ENCODE data around the gene CAMTA1.
"Not testable (repeated sequence)": the region's sequence is repeated elsewhere in the genome, so short reads cannot be mapped to it uniquely, and the experiment has no call there.

The CAMTA1 gene

GRCh38 chr1:7302873-7303272 is 517.6 kb downstream of the CAMTA1 start:
- no peak for ATAC-seq
- no peak overlapping the region for H3K4me3 Mint-ChIP-seq
- peaks cover 2% of the 10 kb centered on the region for H3K9me3 Mint-ChIP-seq
- peaks cover 10% of the 10 kb centered on the region for H3K27me3 Mint-ChIP-seq
- no peaks in the 10 kb centered on the region for H3K4me1 Mint-ChIP-seq
- H3K27ac Mint-ChIP-seq, result no peak overlapping the region
- H3K36me3 Mint-ChIP-seq, result no peaks in the 10 kb centered on the region

GRCh38 chr1:7303554-7304317 is 518.5 kb downstream of the CAMTA1 start:
- H3K4me1 Mint-ChIP-seq, result no peaks in the 10 kb centered on the region
- H3K27ac Mint-ChIP-seq, result no peak overlapping the region
- peaks cover 10% of the 10 kb centered on the region for H3K27me3 Mint-ChIP-seq
- no peaks in the 10 kb centered on the region for H3K36me3 Mint-ChIP-seq
- no peak overlapping the region for H3K4me3 Mint-ChIP-seq
- peaks cover 7% of the 10 kb centered on the region for H3K9me3 Mint-ChIP-seq
- no peak for ATAC-seq

GRCh38 chr1:7313081-7313546 is 527.9 kb downstream of the CAMTA1 start:
- H3K4me1 Mint-ChIP-seq, result no peaks in the 10 kb centered on the region
- ATAC-seq, result no peak
- no peak overlapping the region for H3K27ac Mint-ChIP-seq
- peaks cover 36% of the 10 kb centered on the region for H3K27me3 Mint-ChIP-seq
- no peaks in the 10 kb centered on the region for H3K36me3 Mint-ChIP-seq
- H3K4me3 Mint-ChIP-seq, result no peak overlapping the region
- peaks cover 4% of the 10 kb centered on the region for H3K9me3 Mint-ChIP-seq

- Mint-ChIP-seq H3K27me3 (peaks cover 36% of the 10 kb centered on the region), H3K36me3 (no peaks in the 10 kb centered on the region), H3K4me3 (no peak overlapping the region), H3K27ac (no peak overlapping the region), H3K4me1 (no peaks in the 10 kb centered on the region), H3K9me3 (peaks cover 2% of the 10 kb centered on the region)
- no peak for ATAC-seq
These were observed 528.6 kb downstream of the CAMTA1 start for GRCh38 chr1:7313826-7314225.

GRCh38 chr1:7315316-7315715 is 530.1 kb downstream of the CAMTA1 start:
- Mint-ChIP-seq H3K27ac (no peak overlapping the region), H3K36me3 (no peaks in the 10 kb centered on the region), H3K4me3 (no peak overlapping the region), H3K9me3 (peaks cover 2% of the 10 kb centered on the region), H3K4me1 (no peaks in the 10 kb centered on the region), H3K27me3 (peaks cover 36% of the 10 kb centered on the region)
- no peak for ATAC-seq

GRCh38 chr1:7315946-7316345 is 530.7 kb downstream of the CAMTA1 start:
- no peak for ATAC-seq
- H3K4me1 Mint-ChIP-seq, result no peaks in the 10 kb centered on the region
- H3K36me3 Mint-ChIP-seq, result no peaks in the 10 kb centered on the region
- no peak overlapping the region for H3K27ac Mint-ChIP-seq
- peaks cover 2% of the 10 kb centered on the region for H3K9me3 Mint-ChIP-seq
- H3K27me3 Mint-ChIP-seq, result peaks cover 36% of the 10 kb centered on the region
- H3K4me3 Mint-ChIP-seq, result no peak overlapping the region

GRCh38 chr1:7317888-7318287 is 532.6 kb downstream of the CAMTA1 start:
- H3K27me3 Mint-ChIP-seq, result peaks cover 30% of the 10 kb centered on the region
- no peak overlapping the region for H3K27ac Mint-ChIP-seq
- no peak overlapping the region for H3K4me3 Mint-ChIP-seq
- H3K36me3 Mint-ChIP-seq, result no peaks in the 10 kb centered on the region
- no peak for ATAC-seq
- H3K9me3 Mint-ChIP-seq, result no peaks in the 10 kb centered on the region
- no peaks in the 10 kb centered on the region for H3K4me1 Mint-ChIP-seq

- Mint-ChIP-seq H3K36me3 (no peaks in the 10 kb centered on the region), H3K4me3 (no peak overlapping the region), H3K27ac (no peak overlapping the region), H3K4me1 (no peaks in the 10 kb centered on the region), H3K9me3 (no peaks in the 10 kb centered on the region), H3K27me3 (peaks cover 21% of the 10 kb centered on the region)
- no peak for ATAC-seq
These were observed 533.9 kb downstream of the CAMTA1 start for GRCh38 chr1:7319196-7319595.

- H3K27ac Mint-ChIP-seq, result no peak overlapping the region
- peaks cover 26% of the 10 kb centered on the region for H3K27me3 Mint-ChIP-seq
- H3K4me3 Mint-ChIP-seq, result no peak overlapping the region
These were observed 535.4 kb downstream of the CAMTA1 start for GRCh38 chr1:7320661-7321060.

GRCh38 chr1:7322283-7322785 is 537.1 kb downstream of the CAMTA1 start:
- H3K36me3 Mint-ChIP-seq, result no peaks in the 10 kb centered on the region
- peaks cover 6% of the 10 kb centered on the region for H3K9me3 Mint-ChIP-seq
- H3K4me1 Mint-ChIP-seq, result no peaks in the 10 kb centered on the region
- no peak overlapping the region for H3K4me3 Mint-ChIP-seq
- ATAC-seq, result no peak
- peaks cover 16% of the 10 kb centered on the region for H3K27me3 Mint-ChIP-seq
- H3K27ac Mint-ChIP-seq, result no peak overlapping the region

More at GRCh38 chr1:7320661-7321060, 535.4 kb downstream of the CAMTA1 start:
- H3K4me1 Mint-ChIP-seq, result no peaks in the 10 kb centered on the region
- no peak for ATAC-seq
- H3K9me3 Mint-ChIP-seq, result no peaks in the 10 kb centered on the region
- no peaks in the 10 kb centered on the region for H3K36me3 Mint-ChIP-seq

- no peak overlapping the region for H3K4me3 Mint-ChIP-seq
- no peak overlapping the region for H3K27ac Mint-ChIP-seq
- no peak for ATAC-seq
- peaks cover 16% of the 10 kb centered on the region for H3K27me3 Mint-ChIP-seq
- peaks cover 11% of the 10 kb centered on the region for H3K9me3 Mint-ChIP-seq
- no peaks in the 10 kb centered on the region for H3K36me3 Mint-ChIP-seq
- no peaks in the 10 kb centered on the region for H3K4me1 Mint-ChIP-seq
These were observed 537.7 kb downstream of the CAMTA1 start for GRCh38 chr1:7322912-7323311.

- Mint-ChIP-seq H3K27ac (no peak overlapping the region), H3K4me1 (no peaks in the 10 kb centered on the region), H3K27me3 (peaks cover 16% of the 10 kb centered on the region), H3K36me3 (no peaks in the 10 kb centered on the region), H3K9me3 (peaks cover 12% of the 10 kb centered on the region), H3K4me3 (no peak overlapping the region)
- ATAC-seq, result no peak
These were observed 540.0 kb downstream of the CAMTA1 start for GRCh38 chr1:7325254-7325653.

- Mint-ChIP-seq H3K9me3 (peaks cover 12% of the 10 kb centered on the region), H3K4me1 (no peaks in the 10 kb centered on the region), H3K4me3 (no peak overlapping the region), H3K36me3 (no peaks in the 10 kb centered on the region), H3K27me3 (peaks cover 16% of the 10 kb centered on the region), H3K27ac (no peak overlapping the region)
- ATAC-seq, result no peak
These were observed 541.1 kb downstream of the CAMTA1 start for GRCh38 chr1:7326366-7326765.

- H3K4me3 Mint-ChIP-seq, result no peak overlapping the region
- peaks cover 21% of the 10 kb centered on the region for H3K27me3 Mint-ChIP-seq
- H3K9me3 Mint-ChIP-seq, result peaks cover 12% of the 10 kb centered on the region
- no peak for ATAC-seq
- no peaks in the 10 kb centered on the region for H3K4me1 Mint-ChIP-seq
- H3K27ac Mint-ChIP-seq, result no peak overlapping the region
- no peaks in the 10 kb centered on the region for H3K36me3 Mint-ChIP-seq
These were observed 542.6 kb downstream of the CAMTA1 start for GRCh38 chr1:7327849-7328248.

- no peak for ATAC-seq
- Mint-ChIP-seq H3K27ac (no peak overlapping the region), H3K9me3 (peaks cover 12% of the 10 kb centered on the region), H3K27me3 (peaks cover 22% of the 10 kb centered on the region), H3K36me3 (no peaks in the 10 kb centered on the region), H3K4me1 (no peaks in the 10 kb centered on the region), H3K4me3 (no peak overlapping the region)
These were observed 544.8 kb downstream of the CAMTA1 start for GRCh38 chr1:7329868-7330615.

- H3K4me1 Mint-ChIP-seq, result not testable (repeated sequence)
- peaks cover 24% of the 10 kb centered on the region for H3K27me3 Mint-ChIP-seq
These were observed 545.5 kb downstream of the CAMTA1 start for GRCh38 chr1:7330726-7331125.

More at GRCh38 chr1:7330726-7331125, 545.5 kb downstream of the CAMTA1 start:
- ATAC-seq, H3K36me3 Mint-ChIP-seq, H3K27ac Mint-ChIP-seq, H3K4me3 Mint-ChIP-seq: not testable (repeated sequence)
- H3K9me3 Mint-ChIP-seq, result peaks cover 12% of the 10 kb centered on the region
